Left renal cortex interstitium (tissue), 4 donors: Measurements from ENCODE around the gene CHCHD5. TPM values are rescaled to one million over a fixed set of nuclear protein-coding genes. Genes with fewer than 3 reads are reported as not detected.

Experiments used
- DNase-seq, 4 donors: peaks; one replicate each; pipeline ENCODE4 v3.0.0-alpha.2; 2013; ENCODE audit warnings: low read depth in 4 of 4, low spot score in 2 of 4, missing footprints in 1 of 4
- polyA plus RNA-seq, 4 donors: library from polyadenylated mRNA; unstranded; fragments of 120-200 nt; gene quantifications; one replicate each; pipeline ENCODE4 v1.2.1, GENCODE V29; 2013; ENCODE audit not compliant: insufficient read length in 4 of 4

CHCHD5 gene
- polyA plus RNA-seq, 4 donors = 23.0 to 44.6 (median 28.5) TPM

GRCh38 chr2:112622528-112622849, 38.1 kb downstream of the CHCHD5 start:
- DNase-seq = no peak

DNA sequence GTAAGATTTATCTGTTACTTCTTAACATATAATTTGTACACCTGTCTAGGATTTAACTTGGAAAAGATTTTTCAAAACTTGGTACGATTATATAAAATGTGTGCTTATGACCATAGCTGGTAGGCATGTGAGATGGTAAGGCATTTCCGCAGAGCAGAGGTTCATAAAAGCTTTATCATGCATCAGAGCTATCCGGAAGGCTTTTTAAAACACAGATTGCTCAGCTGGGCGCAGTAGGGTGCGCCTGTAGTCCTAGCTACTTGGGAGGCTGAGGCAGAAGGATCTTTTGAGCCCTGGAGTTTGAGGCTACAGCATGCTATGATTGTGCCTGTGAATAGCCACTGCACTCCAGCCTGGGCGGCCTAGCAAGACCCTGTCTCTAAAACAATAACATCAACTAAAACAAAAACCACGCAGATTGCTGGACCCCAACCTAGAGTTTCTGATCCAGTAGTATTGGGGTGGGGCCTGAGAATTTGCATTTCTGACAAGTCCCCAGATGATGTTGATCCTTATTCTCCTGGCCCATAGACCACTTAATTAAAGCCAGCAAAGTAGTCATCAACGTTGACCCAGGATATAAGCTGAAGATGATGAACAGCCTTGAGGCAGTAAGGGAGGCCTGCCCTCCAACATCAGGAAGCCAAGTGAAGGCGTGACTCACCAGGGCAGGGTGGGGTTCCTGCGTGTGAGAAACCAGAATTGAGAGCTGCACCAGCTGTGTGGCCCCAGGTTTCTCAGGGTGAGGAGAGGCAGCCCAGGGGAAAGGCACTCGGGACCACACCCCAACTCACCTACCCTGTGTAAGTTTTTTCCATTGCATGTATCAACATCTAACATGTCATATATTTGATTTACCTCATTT, 39.7 kb downstream of the CHCHD5 start:
- no peak for DNase-seq

- DNase-seq = no peak
These were observed 41.2 kb downstream of the CHCHD5 start for GRCh38 chr2:112625474-112626114.

DNA sequence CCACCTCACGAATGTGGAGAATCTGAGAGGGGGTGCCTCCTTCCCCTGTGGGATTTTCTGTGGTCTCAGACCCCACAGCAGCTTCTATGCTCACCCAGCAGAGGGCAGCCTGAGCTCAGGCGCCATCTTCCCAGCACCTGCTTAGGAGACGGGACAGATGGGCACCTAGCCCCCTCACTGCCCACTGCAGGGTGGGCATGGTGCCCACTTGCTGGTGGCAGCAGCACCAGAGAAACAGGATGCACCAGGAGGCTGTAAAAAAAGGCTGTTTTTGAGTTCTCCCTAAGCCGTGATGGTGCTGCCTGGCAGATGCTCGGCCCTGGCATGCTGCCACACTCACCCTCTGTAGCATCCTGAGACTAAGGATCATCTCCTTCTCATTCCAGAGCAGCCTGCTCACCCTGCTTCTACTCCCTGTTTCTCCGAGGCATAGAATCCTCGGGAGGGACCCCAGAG, 42.2 kb downstream of the CHCHD5 start:
- DNase-seq = no peak

GRCh38 chr2:112627060-112628040, 42.9 kb downstream of the CHCHD5 start:
- DNase-seq = no peak

GRCh38 chr2:112629224-112629623, 44.8 kb downstream of the CHCHD5 start:
- DNase-seq = no peak

- DNase-seq = no peak
These were observed 45.4 kb downstream of the CHCHD5 start for GRCh38 chr2:112629823-112630222.

DNA sequence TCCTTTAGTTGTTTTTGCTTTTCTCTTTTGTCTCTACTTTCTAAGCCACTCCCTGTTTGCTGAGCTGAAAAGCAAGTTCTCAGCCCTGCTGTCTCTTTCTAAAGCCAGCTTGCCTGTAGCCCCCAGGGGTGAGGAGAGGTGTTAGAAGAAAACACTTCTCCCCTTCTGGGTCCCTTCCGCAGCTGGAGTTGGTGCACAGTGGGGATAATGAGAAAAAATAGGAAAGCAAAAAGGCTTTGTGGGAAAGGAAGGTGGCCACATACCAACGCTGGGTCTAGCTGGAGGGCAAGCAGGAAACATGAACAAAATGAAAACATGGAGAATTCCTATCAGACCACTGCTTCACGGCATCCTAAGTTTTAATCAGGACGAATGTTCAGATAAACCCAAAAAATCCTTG, 45.9 kb downstream of the CHCHD5 start:
- DNase-seq = no peak

DNA sequence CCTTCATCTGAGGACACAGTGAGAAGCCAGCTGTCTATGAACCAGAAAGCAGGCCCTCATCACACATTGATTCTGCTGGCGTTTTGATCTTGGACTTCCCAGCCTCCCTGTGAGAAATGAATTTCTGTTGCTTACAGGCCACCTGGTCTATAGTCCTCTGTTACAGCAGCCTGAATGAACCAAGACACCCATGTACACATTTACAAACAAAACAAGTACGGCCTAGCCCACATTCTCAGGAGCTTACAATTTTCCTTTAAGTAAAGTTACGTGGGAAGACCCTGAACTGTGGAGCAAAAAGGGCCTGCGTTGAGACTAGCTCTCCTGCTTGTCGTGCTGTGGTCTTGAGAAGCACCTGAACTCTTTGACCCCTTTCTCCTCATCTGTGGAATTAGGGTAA, 49.3 kb downstream of the CHCHD5 start:
- DNase-seq = no peak

- DNase-seq = no peak
These were observed 49.9 kb downstream of the CHCHD5 start for GRCh38 chr2:112634153-112634873.

DNA sequence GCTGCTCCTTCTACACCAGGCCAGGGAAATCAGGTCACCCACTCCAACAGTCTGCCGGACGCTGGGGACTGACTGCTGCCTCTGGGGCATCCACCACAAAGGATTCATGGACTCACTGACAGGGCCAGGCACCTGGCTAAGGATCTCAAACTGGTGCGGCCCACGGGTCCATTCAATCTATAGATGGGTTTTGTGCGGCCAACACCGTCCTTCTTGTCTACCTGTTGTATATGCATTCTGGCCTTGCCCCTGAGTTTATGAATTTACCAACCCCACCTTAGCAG, 50.4 kb downstream of the CHCHD5 start:
- no peak for DNase-seq

GRCh38 chr2:112636605-112637288, 52.3 kb downstream of the CHCHD5 start:
- no peak for DNase-seq

- DNase-seq = no peak
These were observed 52.9 kb downstream of the CHCHD5 start for GRCh38 chr2:112637289-112637660.

Other genes starting within 250 kb of the CHCHD5 start
- gene RGPD8, start 151.0 kb upstream of the CHCHD5 start, polyA plus RNA-seq = 1 to 10 TPM; 2.0 to 5.4 (median 3.6) TPM
- gene TTL, start 102.5 kb upstream of the CHCHD5 start, polyA plus RNA-seq = 10 to 100 TPM; 36.0 to 42.3 (median 38.5) TPM
- 10 to 100 TPM; 22.0 to 26.3 (median 23.0) TPM for gene POLR1B, start 42.1 kb upstream of the CHCHD5 start, polyA plus RNA-seq
- gene SLC20A1, start 61.3 kb downstream of the CHCHD5 start, polyA plus RNA-seq = 10 to 100 TPM; 40.5 to 53.9 (median 42.0) TPM
- under 1 TPM; 0.05 to 0.20 (median 0.14) TPM for gene NT5DC4, start 136.4 kb downstream of the CHCHD5 start, polyA plus RNA-seq
- gene CKAP2L, start 180.0 kb downstream of the CHCHD5 start, polyA plus RNA-seq = 10 to 100 TPM; 12.5 to 15.4 (median 13.8) TPM
- gene IL1A, start 199.9 kb downstream of the CHCHD5 start, polyA plus RNA-seq = under 1 TPM in 3 of 4 donors, not detected in 1; 0.08 to 0.14 (median 0.13) TPM